HEK293 (cell line): Measurements from ENCODE around the gene PDE3B.

Source experiments
- CTCF ChIA-PET: fragments of 350-600 bp; formaldehyde crosslinking; extraction: SDS; loops from one replicate; lab custom pipeline; 2021; ENCODE audit warnings: antibody characterized with exemption; lab: Yijun Ruan, JAX
- POLR2A ChIA-PET: fragments of 300-600 bp; formaldehyde crosslinking; extraction: SDS; loops from one replicate; lab custom pipeline; 2020; ENCODE audit warnings: antibody characterized with exemption, inconsistent platforms; lab: Yijun Ruan, JAX
- H3K27ac ChIP-seq: fragments of 200-500 bp; sonication (Bioruptor generic); 2 replicates; pipeline ENCODE4 v1.5.1; 2014; ENCODE audit warnings: low read depth, low read length, control low read depth, inconsistent platforms; ENCODE audit errors: extremely low read depth
- H3K36me3 ChIP-seq, 2 experiments: fragments of 200-500 bp in 1 of 2; sonication (Bioruptor generic) in 1 of 2; 1 replicate in 1 of 2; 2 replicates in 1 of 2; pipeline ENCODE4 v1.5.1; 2014 to 2017; ENCODE audit warnings: inconsistent platforms in 2 of 2, low read length in 2 of 2; ENCODE audit not compliant: control insufficient read depth in 2 of 2, insufficient read depth in 1 of 2
- H3K4me1 ChIP-seq: fragments of 200-500 bp; sonication (Bioruptor generic); 2 replicates; pipeline ENCODE4 v1.5.1; 2014; ENCODE audit warnings: mild to moderate bottlenecking, low read length, inconsistent platforms; ENCODE audit not compliant: control insufficient read depth, insufficient read depth
- H3K4me3 ChIP-seq: 2 replicates; pipeline ENCODE4 v1.5.1; 2011; ENCODE audit warnings: low read depth, mild to moderate bottlenecking, control low read depth, low read length, moderate library complexity
- H3K9me3 ChIP-seq: fragments of 200-500 bp; sonication (Bioruptor generic); 2 replicates; pipeline ENCODE4 v1.5.1; 2014; ENCODE audit warnings: low read depth, low read length, inconsistent platforms; ENCODE audit not compliant: control insufficient read depth, insufficient read depth
- FEZF1 ChIP-seq: fragments of 450-650 bp; formaldehyde crosslinking; IDR thresholded peaks from 2 replicates; pipeline ENCODE4 v1.5.1; 2016; ENCODE audit warnings: missing biosample characterization, missing genetic modification characterization
- HOXC10 ChIP-seq: sonication (generic); formaldehyde crosslinking; IDR thresholded peaks from 2 replicates; pipeline ENCODE4 v1.8.1; 2023; ENCODE audit warnings: mild to moderate bottlenecking, missing genetic modification reagents
- SP7 ChIP-seq: fragments of 450-650 bp; formaldehyde crosslinking; IDR thresholded peaks from 2 replicates; pipeline ENCODE4 v1.5.1; 2016; ENCODE audit warnings: missing biosample characterization, missing genetic modification characterization
- WT1 ChIP-seq: fragments of 450-650 bp; formaldehyde crosslinking; IDR thresholded peaks from 2 replicates; pipeline ENCODE4 v1.5.1; 2016; ENCODE audit warnings: missing biosample characterization, missing genetic modification characterization
- ZNF146 ChIP-seq: fragments of 450-650 bp; formaldehyde crosslinking; IDR thresholded peaks from 2 replicates; pipeline ENCODE4 v1.5.1; 2016; ENCODE audit warnings: missing biosample characterization, missing genetic modification characterization
- ZNF155 ChIP-seq: fragments of 450-650 bp; formaldehyde crosslinking; IDR thresholded peaks from 2 replicates; pipeline ENCODE4 v1.5.1; 2016; ENCODE audit warnings: missing biosample characterization, missing genetic modification characterization
- ZNF23 ChIP-seq: fragments of 450-650 bp; formaldehyde crosslinking; IDR thresholded peaks from 2 replicates; pipeline ENCODE4 v1.5.1; 2016; ENCODE audit warnings: missing biosample characterization, missing genetic modification characterization, borderline replicate concordance
- ZNF24 ChIP-seq: fragments of 450-650 bp; formaldehyde crosslinking; IDR thresholded peaks from 2 replicates; pipeline ENCODE4 v1.5.1; 2016; ENCODE audit warnings: missing biosample characterization, missing genetic modification characterization
- ZNF292 ChIP-seq: fragments of 450-650 bp; formaldehyde crosslinking; IDR thresholded peaks from 2 replicates; pipeline ENCODE4 v1.5.1; 2016; ENCODE audit warnings: low read depth, missing biosample characterization, missing genetic modification characterization, borderline replicate concordance
- ZNF335 ChIP-seq: fragments of 450-650 bp; formaldehyde crosslinking; conservative IDR thresholded peaks from 2 replicates; pipeline ENCODE4 v1.5.1; 2016; ENCODE audit warnings: missing biosample characterization, missing genetic modification characterization
- ZNF341 ChIP-seq: fragments of 450-650 bp; formaldehyde crosslinking; IDR thresholded peaks from 2 replicates; pipeline ENCODE4; 2016; ENCODE audit warnings: low read depth, missing biosample characterization, missing genetic modification characterization
- ZNF350 ChIP-seq: fragments of 450-650 bp; formaldehyde crosslinking; IDR thresholded peaks from 2 replicates; pipeline ENCODE4 v1.5.0; 2017; ENCODE audit warnings: missing biosample characterization, mild to moderate bottlenecking, missing genetic modification characterization
- ZNF366 ChIP-seq: fragments of 450-650 bp; formaldehyde crosslinking; conservative IDR thresholded peaks from 2 replicates; pipeline ENCODE4 v1.5.1; 2016; ENCODE audit warnings: missing biosample characterization, missing genetic modification characterization
- ZNF600 ChIP-seq: fragments of 450-650 bp; formaldehyde crosslinking; IDR thresholded peaks from 2 replicates; pipeline ENCODE4 v1.5.1; 2016; ENCODE audit warnings: missing biosample characterization, missing genetic modification characterization
- ZNF624 ChIP-seq: fragments of 450-650 bp; formaldehyde crosslinking; IDR thresholded peaks from 2 replicates; pipeline ENCODE4 v1.5.1; 2017; ENCODE audit warnings: missing biosample characterization, missing genetic modification characterization
- ZNF670 ChIP-seq: fragments of 450-650 bp; formaldehyde crosslinking; IDR thresholded peaks from 2 replicates; pipeline ENCODE4 v1.5.1; 2016; ENCODE audit warnings: missing biosample characterization, missing genetic modification characterization, low read depth
- TF ChIP-seq, protein P1 (sequence below): fragments of 450-650 bp; formaldehyde crosslinking; conservative IDR thresholded peaks from 2 replicates; pipeline ENCODE4 v1.5.1; 2016; ENCODE audit warnings: low read depth, missing biosample characterization, missing genetic modification characterization
- TF ChIP-seq, protein P2 (sequence below): fragments of 450-650 bp; formaldehyde crosslinking; IDR thresholded peaks from 2 replicates; pipeline ENCODE4 v1.5.1; 2017; ENCODE audit warnings: missing biosample characterization, mild to moderate bottlenecking, missing genetic modification characterization, moderate library complexity
- TF ChIP-seq, protein P3 (sequence below): fragments of 450-650 bp; formaldehyde crosslinking; IDR thresholded peaks from 2 replicates; pipeline ENCODE4; 2016; ENCODE audit warnings: missing biosample characterization, missing genetic modification characterization
- TF ChIP-seq, protein P4 (sequence below): fragments of 450-650 bp; formaldehyde crosslinking; IDR thresholded peaks from 2 replicates; pipeline ENCODE4 v1.5.1; 2016; ENCODE audit warnings: missing biosample characterization, missing genetic modification characterization

Gene PDE3B

DNA sequence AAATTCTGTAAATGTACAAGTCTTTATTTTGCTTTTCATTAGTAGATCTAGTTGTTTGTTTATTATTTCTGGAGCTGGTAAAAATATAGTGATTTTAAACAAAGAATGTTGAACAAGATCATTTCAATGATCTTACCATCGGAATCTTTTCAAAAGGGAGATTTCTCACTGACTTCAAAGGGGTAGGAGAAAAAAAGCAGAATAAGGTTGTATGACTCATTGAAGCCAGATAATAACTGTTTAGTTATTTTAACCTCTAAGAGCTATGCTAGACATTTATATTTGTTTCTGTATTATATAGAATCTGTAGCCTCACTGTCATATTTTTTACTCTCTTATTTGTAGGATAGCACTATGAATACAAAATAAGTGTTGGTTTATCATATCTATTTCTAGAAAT is 8.1 kb upstream of the PDE3B start (continued):
- TF ChIP-seq, protein P1, sequence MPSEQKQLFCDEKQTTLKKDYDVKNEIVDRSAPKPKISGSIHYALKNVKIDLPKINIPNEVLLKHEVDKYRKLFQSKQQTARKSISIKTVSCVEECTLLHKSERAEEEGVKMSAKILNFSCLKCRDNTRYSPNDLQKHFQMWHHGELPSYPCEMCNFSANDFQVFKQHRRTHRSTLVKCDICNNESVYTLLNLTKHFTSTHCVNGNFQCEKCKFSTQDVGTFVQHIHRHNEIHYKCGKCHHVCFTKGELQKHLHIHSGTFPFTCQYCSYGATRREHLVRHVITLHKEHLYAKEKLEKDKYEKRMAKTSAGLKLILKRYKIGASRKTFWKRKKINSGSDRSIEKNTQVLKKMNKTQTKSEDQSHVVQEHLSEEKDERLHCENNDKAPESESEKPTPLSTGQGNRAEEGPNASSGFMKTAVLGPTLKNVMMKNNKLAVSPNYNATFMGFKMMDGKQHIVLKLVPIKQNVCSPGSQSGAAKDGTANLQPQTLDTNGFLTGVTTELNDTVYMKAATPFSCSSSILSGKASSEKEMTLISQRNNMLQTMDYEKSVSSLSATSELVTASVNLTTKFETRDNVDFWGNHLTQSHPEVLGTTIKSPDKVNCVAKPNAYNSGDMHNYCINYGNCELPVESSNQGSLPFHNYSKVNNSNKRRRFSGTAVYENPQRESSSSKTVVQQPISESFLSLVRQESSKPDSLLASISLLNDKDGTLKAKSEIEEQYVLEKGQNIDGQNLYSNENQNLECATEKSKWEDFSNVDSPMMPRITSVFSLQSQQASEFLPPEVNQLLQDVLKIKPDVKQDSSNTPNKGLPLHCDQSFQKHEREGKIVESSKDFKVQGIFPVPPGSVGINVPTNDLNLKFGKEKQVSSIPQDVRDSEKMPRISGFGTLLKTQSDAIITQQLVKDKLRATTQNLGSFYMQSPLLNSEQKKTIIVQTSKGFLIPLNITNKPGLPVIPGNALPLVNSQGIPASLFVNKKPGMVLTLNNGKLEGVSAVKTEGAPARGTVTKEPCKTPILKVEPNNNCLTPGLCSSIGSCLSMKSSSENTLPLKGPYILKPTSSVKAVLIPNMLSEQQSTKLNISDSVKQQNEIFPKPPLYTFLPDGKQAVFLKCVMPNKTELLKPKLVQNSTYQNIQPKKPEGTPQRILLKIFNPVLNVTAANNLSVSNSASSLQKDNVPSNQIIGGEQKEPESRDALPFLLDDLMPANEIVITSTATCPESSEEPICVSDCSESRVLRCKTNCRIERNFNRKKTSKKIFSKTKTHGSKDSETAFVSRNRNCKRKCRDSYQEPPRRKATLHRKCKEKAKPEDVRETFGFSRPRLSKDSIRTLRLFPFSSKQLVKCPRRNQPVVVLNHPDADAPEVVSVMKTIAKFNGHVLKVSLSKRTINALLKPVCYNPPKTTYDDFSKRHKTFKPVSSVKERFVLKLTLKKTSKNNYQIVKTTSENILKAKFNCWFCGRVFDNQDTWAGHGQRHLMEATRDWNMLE (tag by site-specific recombination): no peak
- TF ChIP-seq ZNF146 (tag by site-specific recombination) (no peak), SP7 (tag by site-specific recombination) (no peak), ZNF600 (tag by site-specific recombination) (no peak), ZNF292 (no peak), ZNF155 (tag by site-specific recombination) (no peak), WT1 (tag by site-specific recombination) (no peak), ZNF24 (tag by site-specific recombination) (no peak), HOXC10 (CRISPR knock-in tag) (no peak), FEZF1 (no peak), ZNF335 (tag by site-specific recombination) (no peak)
- TF ChIP-seq, protein P2, sequence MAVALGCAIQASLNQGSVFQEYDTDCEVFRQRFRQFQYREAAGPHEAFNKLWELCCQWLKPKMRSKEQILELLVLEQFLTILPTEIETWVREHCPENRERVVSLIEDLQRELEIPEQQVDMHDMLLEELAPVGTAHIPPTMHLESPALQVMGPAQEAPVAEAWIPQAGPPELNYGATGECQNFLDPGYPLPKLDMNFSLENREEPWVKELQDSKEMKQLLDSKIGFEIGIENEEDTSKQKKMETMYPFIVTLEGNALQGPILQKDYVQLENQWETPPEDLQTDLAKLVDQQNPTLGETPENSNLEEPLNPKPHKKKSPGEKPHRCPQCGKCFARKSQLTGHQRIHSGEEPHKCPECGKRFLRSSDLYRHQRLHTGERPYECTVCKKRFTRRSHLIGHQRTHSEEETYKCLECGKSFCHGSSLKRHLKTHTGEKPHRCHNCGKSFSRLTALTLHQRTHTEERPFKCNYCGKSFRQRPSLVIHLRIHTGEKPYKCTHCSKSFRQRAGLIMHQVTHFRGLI: no peak

DNA sequence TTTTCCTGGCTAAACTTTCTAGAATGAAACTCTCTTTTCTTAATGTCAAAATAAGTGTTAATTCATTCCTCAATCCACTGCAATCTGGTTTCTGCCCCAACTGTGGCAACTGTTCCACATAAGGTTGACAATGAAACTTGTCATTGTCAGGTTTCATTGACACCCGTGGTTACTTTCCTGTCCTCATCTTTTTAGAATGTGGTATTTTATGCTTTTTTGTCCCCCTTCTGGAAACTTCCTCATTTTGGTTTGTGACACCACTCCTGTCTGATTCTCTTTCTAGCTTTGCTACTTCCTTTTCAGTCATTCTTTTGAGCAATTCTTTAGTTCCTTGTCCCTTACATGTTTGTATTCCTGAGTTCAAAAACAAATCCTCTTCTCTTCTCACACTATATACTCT is 7.5 kb upstream of the PDE3B start:
- no peak overlapping the region for H3K27ac ChIP-seq
- H3K4me3 ChIP-seq: no peak overlapping the region
- CTCF ChIA-PET: no interaction called here
- H3K9me3 ChIP-seq: no peaks in the 10 kb centered on the region
- H3K4me1 ChIP-seq: no peaks in the 10 kb centered on the region
- no peaks in the 10 kb centered on the region for H3K36me3 ChIP-seq
- POLR2A ChIA-PET: no interaction called here
- TF ChIP-seq ZNF600 (tag by site-specific recombination): no peak
- no peak for TF ChIP-seq ZNF23
- TF ChIP-seq, protein P3, sequence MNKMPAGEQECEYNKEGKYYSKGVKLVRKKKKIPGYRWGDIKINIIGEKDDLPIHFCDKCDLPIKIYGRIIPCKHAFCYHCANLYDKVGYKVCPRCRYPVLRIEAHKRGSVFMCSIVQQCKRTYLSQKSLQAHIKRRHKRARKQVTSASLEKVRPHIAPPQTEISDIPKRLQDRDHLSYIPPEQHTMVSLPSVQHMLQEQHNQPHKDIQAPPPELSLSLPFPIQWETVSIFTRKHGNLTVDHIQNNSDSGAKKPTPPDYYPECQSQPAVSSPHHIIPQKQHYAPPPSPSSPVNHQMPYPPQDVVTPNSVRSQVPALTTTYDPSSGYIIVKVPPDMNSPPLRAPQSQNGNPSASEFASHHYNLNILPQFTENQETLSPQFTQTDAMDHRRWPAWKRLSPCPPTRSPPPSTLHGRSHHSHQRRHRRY (tag by site-specific recombination): no peak
- TF ChIP-seq ZNF366 (tag by site-specific recombination): no peak
- no peak for TF ChIP-seq ZNF341 (tag by site-specific recombination)
- TF ChIP-seq ZNF670: no peak
- TF ChIP-seq, protein P4, sequence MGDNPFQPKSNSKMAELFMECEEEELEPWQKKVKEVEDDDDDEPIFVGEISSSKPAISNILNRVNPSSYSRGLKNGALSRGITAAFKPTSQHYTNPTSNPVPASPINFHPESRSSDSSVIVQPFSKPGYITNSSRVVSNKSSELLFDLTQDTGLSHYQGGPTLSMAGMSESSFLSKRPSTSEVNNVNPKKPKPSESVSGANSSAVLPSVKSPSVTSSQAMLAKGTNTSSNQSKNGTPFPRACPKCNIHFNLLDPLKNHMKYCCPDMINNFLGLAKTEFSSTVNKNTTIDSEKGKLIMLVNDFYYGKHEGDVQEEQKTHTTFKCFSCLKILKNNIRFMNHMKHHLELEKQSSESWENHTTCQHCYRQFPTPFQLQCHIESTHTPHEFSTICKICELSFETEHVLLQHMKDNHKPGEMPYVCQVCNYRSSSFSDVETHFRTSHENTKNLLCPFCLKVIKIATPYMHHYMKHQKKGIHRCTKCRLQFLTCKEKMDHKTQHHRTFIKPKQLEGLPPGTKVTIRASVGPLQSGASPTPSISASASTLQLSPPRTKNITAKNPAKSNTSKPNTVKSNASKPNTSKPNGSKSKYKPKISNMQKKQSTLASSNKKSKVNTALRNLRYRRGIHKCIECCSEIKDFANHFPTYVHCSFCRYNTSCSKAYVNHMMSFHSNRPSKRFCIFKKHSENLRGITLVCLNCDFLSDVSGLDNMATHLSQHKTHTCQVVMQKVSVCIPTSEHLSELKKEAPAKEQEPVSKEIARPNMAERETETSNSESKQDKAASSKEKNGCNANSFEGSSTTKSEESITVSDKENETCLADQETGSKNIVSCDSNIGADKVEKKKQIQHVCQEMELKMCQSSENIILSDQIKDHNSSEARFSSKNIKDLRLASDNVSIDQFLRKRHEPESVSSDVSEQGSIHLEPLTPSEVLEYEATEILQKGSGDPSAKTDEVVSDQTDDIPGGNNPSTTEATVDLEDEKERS: no peak
- TF ChIP-seq ZNF350 (tag by site-specific recombination): no peak
- TF ChIP-seq ZNF624 (tag by site-specific recombination): no peak
- TF ChIP-seq, all 188 proteins: peak for 0
